Suppressor macrophage treated with lipopolysaccharide for 1 hour (primary cell): ENCODE results near the gene HELZ2.

Experiments
- DNase-seq, 3 donors: peaks; one replicate each; pipeline ENCODE4 v3.0.0-alpha.2; 2020 to 2022

HELZ2 gene

DNA sequence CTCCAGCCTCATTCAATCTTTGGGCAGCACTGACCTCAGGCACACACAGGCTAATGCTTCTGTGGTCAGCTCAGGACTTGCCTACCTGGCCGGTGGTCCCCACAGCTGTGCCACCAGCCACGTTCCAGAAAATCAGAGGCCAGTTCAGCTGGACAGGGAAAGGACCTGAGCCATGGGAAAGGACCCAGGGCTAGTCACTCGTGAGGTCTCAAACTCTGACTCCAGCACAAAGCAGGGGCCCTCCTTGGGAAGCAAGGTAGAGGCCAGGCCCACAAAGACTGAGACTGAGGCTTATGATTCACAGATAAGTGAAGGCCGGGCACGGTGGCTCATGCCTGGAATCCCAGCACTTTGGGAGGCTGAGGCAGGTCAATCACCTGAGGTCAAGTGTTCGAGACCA, 22.4 kb upstream of the HELZ2 start:
- DNase-seq = no peak

DNA sequence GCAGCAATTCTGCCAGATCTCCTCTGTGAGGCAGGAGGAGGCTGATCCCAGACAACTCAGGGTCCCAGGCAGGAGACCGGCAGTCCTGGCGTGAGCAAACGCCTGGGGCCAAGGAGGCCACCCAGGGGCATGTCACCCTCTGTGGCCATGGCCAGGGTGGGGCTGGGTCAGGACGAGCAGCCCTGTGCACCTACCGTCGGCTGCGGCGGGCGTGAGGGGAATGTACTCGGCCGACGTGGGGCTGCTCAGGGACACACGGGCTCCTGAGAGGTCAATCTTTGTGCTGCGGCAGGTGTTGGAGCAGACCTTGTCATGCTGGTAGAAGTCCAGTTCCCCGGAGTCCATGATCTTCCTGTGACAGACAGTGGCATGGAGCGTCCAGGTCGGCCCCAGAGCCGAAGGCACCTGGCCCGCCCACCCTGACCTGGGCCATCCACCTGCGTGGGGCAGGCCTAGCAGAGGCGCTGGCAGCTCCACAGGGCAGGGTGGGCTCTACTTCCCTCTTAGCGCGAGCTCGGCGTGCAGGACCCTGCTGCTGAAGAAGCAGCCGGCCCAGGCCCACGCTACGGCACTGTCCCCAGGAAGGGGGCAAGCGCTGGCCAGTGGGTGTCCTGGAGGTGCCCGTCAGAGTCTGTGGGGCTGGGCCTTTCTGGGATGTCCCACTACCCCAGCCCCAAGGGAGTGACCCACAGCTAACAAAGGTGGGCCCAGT, 21.5 kb upstream of the HELZ2 start:
- DNase-seq = no peak

DNA sequence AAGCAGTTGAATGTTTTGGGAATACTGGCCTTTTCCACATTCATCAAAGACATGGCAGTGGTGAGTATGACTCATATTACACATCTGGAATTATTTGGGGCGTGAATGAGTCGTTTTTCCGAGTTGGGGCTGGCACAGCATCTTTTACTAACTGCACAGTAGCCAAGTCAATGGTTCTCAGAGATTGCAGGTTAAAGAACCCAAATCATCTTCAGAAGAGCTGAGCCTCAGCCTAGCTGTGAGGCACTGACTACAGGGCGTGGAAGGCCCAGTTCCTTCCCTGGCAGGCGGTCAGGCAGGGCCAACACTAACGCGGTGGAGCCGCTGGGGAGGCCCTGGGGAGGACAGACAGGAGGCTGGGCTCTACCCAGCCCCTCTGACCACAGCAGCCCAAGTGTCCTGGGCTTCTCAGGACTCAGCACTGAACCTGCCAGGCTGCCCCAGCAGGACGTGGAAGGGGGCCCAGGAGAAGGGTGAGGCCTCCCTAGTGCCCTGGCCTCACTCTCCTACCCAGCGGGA, 20.1 kb upstream of the HELZ2 start:
- no peak for DNase-seq

DNA sequence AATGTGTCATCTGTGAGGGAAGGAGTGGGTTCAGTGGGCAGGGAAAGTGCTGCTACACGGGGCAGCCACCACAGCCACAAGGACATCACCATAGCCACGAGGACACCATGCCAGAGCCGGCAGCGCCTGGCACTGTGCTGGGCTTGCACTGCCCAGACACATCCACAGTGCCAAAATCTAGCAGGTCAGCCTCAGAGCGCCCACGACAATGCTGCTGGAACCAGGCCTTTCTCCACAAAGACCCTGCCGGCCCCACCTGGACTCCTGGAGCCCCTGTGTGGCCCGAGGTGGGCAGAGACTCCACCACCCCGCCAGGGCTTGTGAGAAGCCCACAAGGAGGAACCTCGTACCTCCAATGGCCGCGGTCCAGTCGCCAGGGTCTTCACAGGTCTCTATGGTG, 18.6 kb upstream of the HELZ2 start:
- no peak for DNase-seq

DNA sequence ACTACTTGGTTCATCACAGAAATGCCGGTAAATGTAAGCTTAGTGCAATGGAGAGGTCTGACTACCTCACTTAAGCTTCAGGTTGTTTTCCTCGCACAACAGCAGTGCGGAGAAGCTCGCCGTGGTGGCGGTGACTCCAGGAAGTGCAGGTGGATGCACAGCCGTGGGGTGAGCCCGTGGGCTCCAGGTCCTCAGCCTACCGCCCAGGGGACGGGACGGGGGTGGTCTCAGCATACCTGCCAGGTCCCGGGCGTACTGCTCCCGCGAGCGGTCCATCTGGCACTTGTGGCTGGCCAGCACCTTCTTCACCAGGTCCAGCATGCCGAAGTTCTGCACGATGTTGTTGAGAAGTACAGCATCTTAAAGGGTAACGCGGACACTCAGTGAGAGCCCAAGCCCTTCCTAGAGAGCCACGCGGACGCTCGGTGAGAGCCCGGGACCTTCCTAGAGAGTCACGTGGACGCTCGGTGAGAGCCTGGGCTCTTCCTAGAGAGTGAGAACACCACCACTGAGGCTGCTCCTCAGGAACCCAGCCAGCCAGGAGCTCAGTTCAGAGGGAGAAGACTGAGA, 17.8 kb upstream of the HELZ2 start:
- DNase-seq = no peak

DNA sequence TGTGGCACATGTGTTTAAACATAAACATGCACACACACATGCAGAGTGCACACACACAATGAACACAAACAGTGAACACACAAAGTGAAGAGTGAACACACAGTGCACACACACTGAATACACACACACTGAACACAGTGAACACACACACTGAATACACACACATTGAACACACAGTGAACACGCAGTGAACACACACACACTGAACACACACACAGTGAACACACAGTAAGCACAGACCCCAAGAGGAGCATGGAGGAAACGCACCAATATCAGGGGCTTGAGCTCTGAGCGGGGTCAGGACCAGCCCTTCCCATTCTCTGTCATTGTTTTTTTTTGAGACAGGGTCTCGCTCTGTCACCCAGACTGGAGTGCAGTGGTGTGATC, 17.1 kb upstream of the HELZ2 start:
- no peak for DNase-seq

DNA sequence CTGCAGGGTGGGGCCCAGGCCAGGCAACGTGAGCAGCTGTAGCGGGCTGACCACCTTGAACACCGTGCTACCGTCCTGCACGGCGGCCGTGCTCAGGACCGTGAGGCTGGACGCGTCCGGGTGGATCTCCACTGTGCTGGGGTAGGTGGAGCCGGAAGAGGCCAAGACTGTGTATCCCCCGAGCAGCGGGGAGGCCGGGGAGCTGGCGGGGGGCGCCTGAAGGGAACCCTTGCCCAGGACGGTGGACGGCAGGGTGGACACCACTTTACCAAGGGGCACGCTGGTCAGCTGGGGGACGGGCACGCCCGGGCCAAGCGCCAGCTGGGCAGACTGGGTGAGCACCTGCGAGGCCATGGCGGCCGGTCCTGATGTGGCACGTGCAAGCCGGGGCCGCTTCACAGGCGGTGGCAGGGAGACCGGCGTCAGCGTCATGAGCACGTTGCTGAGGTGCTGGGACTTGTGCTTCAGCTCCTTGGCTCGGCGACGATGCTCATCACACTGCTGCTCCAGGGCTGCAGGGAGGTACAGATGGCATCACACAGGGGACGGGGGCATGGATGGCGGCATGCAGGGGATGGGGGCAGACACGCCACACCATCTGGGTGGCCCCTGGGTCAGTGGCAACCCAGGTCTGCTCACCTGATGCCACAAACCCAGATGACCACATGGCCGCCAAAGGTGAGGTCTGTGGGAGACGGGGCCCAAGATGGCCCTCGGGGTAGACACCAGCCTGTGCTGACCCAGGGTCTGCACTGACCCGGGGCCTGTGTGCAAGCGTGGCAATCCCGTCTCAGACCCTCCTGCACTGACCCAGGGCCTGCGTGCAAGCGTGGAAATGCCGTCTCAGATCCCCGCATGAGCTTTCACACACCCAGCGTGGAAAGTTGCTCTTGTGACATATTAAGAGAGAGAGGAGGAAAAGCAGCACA, 16.4 kb upstream of the HELZ2 start:
- no peak for DNase-seq

DNA sequence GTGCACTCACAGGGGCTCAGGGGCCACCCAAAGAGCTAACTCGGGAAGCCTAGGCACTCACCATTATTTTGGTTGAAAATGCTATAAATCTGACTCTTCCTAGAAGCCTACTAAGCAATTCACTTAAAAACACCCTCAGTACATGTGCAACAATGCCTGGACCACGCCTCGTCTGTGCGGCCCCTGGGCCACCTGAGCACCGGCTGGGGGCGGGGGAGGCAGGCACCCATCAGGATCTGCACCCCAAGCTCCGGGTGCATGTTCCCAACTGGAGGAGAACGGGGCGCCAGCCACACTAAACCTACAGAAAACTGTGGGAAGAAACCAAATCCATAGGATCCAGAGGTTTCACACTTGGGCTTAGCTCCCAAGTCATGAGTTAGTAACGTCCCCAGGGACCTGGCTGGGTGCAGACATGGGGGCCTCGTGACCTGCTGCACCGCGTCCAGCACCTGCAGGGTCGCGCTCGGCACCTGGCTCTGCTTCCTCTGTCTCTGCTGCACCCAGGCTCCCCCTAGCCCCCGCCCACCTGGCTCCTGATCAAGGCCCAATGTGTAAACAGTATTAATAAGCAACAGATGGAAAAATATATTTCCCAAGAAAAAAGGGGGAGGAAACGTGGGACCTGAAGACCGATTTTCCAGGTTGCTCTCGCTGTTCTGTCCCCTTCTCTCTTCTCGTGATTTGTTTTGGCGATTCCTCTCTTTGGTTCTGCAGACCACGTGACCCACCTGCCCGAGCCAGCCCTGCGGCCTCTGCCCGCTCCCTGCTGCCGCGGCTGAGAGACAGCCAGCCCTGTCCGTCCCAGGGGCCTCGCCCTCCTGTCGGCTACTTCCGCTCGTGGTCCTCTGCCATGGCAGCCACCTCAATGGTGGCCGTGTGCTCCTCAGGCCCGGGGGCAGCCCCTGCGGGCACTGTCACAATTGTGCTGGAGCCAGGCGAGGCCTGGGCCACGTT, 15.5 kb upstream of the HELZ2 start:
- no peak for DNase-seq

DNA sequence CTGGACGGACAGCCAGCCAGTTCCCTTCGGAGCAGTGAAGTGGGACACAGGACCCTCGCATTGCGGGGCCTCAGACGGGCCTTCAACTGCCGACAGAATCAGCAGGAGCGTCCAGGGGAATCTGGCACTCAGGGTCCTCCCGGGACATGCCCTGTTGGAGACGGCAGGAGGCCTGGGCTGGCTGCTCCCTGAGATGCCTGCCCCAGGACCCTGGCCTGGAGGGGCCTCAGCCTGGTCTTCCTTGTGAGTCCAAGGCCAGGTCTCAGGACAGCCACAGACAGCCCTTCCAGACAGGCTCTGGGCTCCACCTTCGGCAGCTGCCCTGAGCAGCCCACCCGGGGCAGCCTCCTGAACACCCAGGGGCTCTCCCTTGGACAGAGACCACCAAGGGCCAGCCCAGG, 14.6 kb upstream of the HELZ2 start:
- no peak for DNase-seq

DNA sequence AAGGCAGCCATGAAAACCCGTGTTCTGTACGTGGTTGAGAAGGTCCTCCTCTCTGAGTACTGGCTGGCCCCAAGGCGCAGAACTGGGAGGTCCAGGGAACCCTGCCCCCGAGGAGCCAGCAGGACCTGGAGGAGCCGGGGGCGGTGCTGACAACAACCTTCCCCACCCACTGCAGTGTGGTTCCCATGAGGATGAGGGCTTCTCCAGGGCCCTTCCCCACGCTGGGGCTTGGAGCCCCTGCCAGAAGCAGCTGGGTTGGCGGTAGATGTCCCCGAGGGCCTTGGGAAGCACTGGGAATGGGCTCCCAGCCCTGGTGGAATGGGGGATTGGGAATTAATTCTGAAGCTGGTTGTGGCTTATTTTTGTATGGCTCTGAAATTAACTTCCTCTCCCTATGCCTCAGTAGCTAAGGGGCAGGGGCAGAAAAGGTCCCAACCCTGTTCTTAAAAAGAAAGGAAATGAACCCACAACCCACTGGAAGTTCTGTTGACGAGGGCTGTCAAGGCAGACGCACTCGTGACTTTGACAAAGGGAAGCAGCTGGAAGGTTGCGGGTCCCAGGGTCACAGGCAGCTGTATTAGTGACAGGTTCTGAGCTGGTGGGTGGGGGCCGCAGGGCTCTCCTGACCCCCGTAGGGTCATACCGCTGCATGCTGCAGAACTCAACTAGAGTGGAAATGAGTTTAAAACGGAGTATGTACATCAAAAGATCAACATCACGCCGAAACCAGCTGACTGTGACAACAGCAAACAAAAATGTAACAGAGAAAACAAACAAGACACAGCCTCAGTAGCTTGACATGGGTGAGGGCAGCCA, 13.9 kb upstream of the HELZ2 start:
- peak; percentile 59 to 65 (median 64) for DNase-seq

DNA sequence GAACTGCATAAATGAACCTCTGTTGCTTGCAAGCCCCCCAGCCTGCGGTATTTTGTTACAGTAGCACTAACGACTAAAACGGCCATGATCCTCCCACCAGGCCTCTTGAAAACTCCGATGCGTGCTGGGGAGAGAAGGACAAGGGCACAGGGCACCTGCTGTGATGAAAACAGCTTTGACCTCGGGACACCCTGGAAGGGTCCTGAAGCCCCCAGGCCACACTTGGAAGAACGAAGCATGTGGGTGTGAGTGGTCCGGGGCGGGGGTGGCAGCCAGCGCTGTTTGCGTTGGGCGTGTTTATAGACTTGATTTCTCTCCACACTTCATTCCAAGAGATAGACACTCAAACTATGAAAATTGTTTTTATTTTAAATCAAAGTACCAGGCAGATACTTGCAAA, 13.2 kb upstream of the HELZ2 start:
- no peak for DNase-seq

DNA sequence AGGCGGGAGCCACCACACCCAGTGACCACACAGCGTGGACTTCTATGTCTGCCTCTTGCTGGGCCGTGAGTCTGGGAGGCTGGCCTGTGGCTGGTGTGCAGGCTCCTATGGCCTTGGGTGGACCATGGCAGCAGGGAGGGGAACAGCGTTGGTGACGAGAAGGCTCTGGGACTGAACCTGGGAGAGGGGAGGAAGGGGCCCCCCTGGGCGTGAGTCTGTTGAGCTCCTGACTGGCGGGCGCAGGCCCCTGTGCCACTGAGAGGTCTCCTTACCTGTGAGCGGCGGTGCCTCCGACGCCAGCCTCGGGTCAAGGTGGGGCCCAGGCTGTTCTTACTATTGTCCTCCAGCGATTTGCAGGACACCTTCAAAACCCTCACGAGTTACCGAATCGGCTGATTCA, 12.8 kb upstream of the HELZ2 start:
- DNase-seq = no peak

DNA sequence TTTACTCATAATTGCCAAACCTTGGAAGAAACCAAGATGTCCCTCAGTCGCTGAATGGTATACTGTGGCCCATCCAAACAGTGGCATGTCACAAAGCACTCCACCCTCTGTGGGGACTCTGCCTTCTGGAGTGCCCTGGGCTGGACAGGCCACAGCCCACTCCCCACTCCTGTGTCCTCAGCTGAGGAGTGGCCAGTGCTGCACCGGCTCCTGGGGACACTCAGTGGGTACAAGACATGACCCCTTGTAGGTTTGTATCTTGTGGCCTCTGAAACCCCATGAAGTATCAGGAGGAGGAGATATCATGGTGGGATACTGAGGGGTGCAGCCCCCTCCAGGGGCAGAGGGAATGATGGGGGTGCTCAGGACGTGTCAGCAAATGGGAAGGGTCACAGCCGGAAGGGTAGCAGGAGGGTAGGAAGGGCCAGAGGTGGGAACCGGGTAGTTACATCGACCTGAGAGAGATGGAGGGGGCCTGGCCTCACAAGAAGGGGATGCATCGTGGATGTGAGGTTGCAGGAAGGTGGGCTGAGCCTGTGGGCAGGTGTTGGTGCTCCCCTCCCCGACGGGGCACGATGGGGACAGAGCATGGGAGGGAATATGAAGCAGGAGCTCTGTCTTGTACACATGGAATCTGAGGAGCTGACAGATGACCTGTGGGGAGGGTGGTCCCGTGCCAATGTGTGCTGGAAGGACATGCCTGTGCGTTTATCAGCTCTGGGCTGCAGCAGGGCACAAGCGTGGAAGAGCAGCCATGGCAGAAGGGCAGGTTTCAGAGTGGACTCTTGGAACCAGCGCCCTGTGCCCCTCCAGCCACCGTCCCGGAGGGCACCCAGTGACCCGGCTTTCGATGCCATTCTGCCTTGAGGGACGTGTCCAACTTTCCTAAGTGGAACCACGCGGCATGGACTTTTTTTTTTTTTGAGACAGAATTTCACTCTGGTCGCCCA, 11.9 kb upstream of the HELZ2 start:
- no peak for DNase-seq

DNA sequence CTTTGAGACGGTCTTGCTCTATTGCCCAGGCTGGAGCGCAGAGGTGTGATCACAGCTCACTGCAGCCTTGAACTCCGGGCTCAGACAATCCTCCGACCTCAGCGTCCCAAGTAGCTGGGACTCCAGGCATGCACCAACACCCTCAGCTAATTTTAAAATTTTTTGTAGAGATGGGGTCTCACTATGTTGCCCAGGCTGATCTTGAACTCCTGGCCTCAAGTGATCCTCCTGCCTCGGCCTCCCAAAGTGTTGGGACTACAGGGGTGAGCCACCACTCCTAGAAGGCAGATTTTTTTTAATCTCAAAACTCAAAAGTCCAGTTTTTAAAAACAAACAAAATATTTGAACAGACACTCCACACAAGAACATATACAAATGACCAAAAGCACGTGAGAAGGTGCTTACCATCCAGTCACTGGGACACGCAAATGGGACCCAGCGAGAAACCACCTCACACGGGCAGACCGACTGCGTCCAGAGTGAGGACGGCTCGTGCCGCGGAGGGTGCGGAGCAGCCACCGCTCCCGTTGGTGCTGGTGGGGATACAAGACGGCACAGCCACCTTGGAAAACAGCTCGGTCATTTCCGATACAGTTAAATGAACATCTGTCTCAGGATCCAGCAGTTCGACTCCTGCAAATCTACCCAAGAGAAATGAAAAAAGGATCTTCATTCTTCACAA, 8.5 kb upstream of the HELZ2 start:
- no peak for DNase-seq

DNA sequence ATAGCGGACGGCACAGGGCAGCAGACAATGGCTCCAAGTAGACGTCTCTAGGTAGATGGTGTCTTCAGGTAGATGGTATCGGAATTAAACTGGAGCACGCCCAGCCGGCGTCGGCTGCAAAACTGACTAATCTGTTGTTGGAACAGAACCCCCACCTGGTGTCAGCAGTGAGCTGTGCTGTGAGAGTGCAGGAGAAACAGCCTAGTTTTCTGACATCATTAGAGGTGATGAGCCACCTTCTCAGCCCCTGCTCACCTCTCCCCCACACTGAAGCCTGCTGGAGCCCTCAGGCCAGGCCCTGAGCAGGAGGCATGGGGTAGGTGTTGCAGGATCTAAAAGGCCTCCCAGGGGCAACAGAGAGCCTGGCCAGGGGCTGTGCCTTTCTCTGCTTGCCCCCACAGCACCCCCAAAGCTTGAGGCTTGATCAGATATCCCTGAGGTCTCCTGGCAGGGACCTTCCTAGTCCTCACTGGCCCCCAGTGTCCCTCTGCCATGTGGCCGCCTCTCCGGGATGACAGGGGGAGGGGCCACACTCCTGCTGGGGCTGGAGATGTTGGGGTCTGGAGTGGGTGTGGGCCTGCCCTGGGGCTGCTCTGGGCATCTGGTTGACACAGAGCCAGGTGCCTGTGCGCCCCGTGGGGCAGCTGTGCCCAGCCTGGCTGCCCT, 6.9 kb upstream of the HELZ2 start:
- DNase-seq = peak; percentile 49 to 72 (median 55)

DNA sequence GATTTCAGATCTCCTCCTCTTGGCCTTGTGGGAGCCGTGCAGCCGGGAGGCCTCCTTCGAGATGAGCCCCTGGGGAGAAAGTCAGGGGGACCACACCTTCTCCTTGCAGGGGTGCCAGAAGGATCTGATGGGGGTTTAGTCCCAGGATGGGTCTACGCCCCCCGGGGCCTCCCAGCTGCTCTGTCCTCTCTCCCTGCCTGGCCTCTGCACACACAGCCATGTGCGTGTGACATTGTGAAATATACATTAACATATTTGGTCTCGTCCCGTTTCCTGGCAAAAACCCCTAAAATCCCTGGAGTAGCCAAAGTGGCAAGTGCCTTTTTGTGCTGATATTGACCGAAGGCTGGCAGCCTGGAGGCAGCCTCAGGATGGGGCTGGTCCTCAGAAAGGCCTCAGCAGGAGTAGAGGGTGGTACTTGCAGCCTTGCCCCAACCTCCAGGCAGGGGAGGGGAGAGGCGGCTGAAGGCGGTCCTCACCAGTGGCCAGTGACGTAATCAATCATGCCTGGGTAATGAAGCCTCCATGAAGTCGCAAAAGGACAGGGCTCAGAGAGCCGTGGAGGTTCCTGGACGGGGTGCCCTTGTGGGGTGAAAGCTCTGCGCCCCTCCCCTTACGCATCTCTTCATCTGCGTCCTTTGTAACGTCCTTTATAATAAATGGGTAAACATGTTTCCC, 5.1 kb upstream of the HELZ2 start:
- DNase-seq = peak; percentile 80 to 83 (median 82)

DNA sequence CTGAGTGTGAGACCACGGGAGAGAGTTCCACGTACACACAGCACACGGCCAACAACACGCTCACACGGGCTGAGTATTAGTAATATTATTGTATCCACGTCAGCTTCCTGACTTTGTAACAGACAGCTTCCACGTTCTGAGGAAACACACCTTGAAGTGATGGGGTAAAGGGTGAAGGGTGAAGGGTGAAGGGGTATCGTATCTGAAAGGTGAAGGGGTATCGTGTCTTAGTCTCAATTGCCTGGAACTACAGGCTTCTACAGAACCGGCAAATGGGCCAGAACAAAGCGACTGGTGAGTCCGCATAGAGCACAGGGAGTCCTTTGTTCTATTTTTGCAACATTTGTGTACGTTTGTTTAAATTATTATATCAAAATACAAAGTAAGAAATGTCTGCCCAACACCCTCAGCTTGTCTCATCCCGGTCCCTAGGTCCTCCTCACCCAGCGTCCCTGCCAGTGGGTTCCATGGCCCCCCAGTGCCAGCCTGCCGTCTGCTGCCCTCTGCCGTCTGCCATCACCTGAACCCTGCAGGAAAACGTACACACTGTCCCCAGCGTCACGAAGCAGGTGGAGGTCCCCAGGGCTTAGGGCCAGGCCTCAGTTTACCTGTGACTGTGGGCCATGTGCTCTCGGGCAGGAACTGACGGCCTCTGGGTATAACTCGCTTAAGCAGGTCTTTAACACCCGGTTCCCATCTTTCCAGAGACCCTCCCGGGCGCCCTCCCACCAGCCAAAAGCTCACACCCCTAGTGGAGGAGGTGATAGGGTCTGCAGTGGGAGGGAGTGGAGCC, 4.4 kb upstream of the HELZ2 start:
- no peak for DNase-seq
